Upper lobe of left lung (tissue), 4 donors: ENCODE measurements around the gene IRF2.
A peak's percentile ranks its signal among the peaks of the same experiment; 100 is the strongest.

Experiments used
- CTCF ChIP-seq, 6 experiments: fragments of 450-650 bp in 4 of 6; fragments of 200-600 bp in 2 of 6; sonication (generic) in 2 of 6; IDR thresholded peaks; one replicate each; pipeline ENCODE4 v1.5.1; 2016 to 2019; ENCODE audit warnings: antibody characterized with exemption in 6 of 6
- POLR2A ChIP-seq, 4 donors: fragments of 450-650 bp; IDR thresholded peaks; one replicate each; pipeline ENCODE4 v1.5.1; 2016 to 2017; ENCODE audit warnings: antibody characterized with exemption in 4 of 4, mild to moderate bottlenecking in 2 of 4

GRCh38 chr4:184474263-184475095, at the start of gene IRF2:
- peak in 4 of 6 experiments; percentile 35 to 57 (median 50) for TF ChIP-seq CTCF (IDR thresholded peaks at IDR 0.05)
- TF ChIP-seq POLR2A (IDR thresholded peaks at IDR 0.05), result peak; percentile 81 to 97 (median 94)
